ENCODE data around the gene HIPK2.

GRCh38 chr7:139566075-139566474 lies 211.7 kb downstream of the HIPK2 start:
- TF ChIP-seq BACH2 (CRISPR knock-in tag; IDR thresholded peaks at IDR 0.05; ENCODE audit: borderline replicate concordance) (no peak), TSHZ2 (CRISPR knock-in tag; IDR thresholded peaks at IDR 0.05) (no peak), PATZ1 (CRISPR knock-in tag; IDR thresholded peaks at IDR 0.05; ENCODE audit: borderline replicate concordance) (no peak), TCF4 (CRISPR knock-in tag; IDR thresholded peaks at IDR 0.05; ENCODE audit: borderline replicate concordance) (no peak), CREB5 (CRISPR knock-in tag; IDR thresholded peaks at IDR 0.05; ENCODE audit: low read depth) (no peak), ZNF70 (CRISPR knock-in tag; IDR thresholded peaks at IDR 0.05) (no peak), CSDC2 (CRISPR knock-in tag; IDR thresholded peaks at IDR 0.05) (no peak)
